SK-N-SH treated with all-trans-retinoic acid at 6 μM for 48 hours (cell line): ENCODE results near the gene ARHGAP26.

Experiments used
- ATAC-seq: fragments of 200-7000 bp; cut with Tn5 transposase; 3 replicates; pipeline ENCODE4 v1.9.1; 2020; ENCODE audit warnings: mild to moderate bottlenecking, moderate library complexity
- ARNTL ChIP-seq: fragments of 450-650 bp; formaldehyde crosslinking; IDR thresholded peaks from 2 replicates; pipeline ENCODE4 v1.5.0; 2020; ENCODE audit warnings: low read depth, mild to moderate bottlenecking, moderate library complexity, borderline replicate concordance
- CREB5 ChIP-seq: fragments of 250-450 bp; sonication (Bioruptor Pico); IDR thresholded peaks from 2 replicates; pipeline ENCODE4 v1.5.1; 2020; ENCODE audit warnings: low read depth, mild to moderate bottlenecking, moderate library complexity
- CSDC2 ChIP-seq: fragments of 250-450 bp; sonication (Bioruptor Pico); IDR thresholded peaks from 2 replicates; pipeline ENCODE4 v1.5.0; 2020; ENCODE audit warnings: mild to moderate bottlenecking, moderate library complexity
- ESRRG ChIP-seq: fragments of 250-450 bp; sonication (Bioruptor Pico); IDR thresholded peaks from 2 replicates; pipeline ENCODE4 v1.6.1; 2021; ENCODE audit warnings: mild to moderate bottlenecking
- ISL1 ChIP-seq: fragments of 250-450 bp; sonication (Bioruptor Pico); IDR thresholded peaks from 2 replicates; pipeline ENCODE4 v2.1.2; 2022; ENCODE audit warnings: mild to moderate bottlenecking, moderate library complexity
- OSR1 ChIP-seq: fragments of 250-450 bp; sonication (Bioruptor Pico); IDR thresholded peaks from 2 replicates; pipeline ENCODE4 v1.8.0; 2022; ENCODE audit warnings: moderate library complexity, mild to moderate bottlenecking, inconsistent platforms
- PPARA ChIP-seq: fragments of 250-450 bp; sonication (Bioruptor Pico); IDR thresholded peaks from 2 replicates; pipeline ENCODE4 v1.5.0; 2020; ENCODE audit warnings: mild to moderate bottlenecking, borderline replicate concordance
- SNAI2 ChIP-seq: fragments of 250-450 bp; sonication (Bioruptor Pico); IDR thresholded peaks from 2 replicates; pipeline ENCODE4 v1.5.0; 2020; ENCODE audit warnings: mild to moderate bottlenecking, moderate library complexity
- TCF4 ChIP-seq: fragments of 250-450 bp; sonication (Bioruptor Pico); IDR thresholded peaks from 2 replicates; pipeline ENCODE4 v1.8.0; 2021; ENCODE audit warnings: mild to moderate bottlenecking, moderate library complexity, borderline replicate concordance
- TOX ChIP-seq: fragments of 250-450 bp; sonication (Bioruptor Pico); IDR thresholded peaks from 2 replicates; pipeline ENCODE4 v1.8.0; 2021; ENCODE audit warnings: mild to moderate bottlenecking, moderate library complexity, borderline replicate concordance
- TSHZ2 ChIP-seq: fragments of 250-450 bp; sonication (Bioruptor Pico); IDR thresholded peaks from 2 replicates; pipeline ENCODE4 v1.5.0; 2020; ENCODE audit warnings: mild to moderate bottlenecking, moderate library complexity
- ZC3H10 ChIP-seq: fragments of 250-450 bp; sonication (Bioruptor Pico); IDR thresholded peaks from 2 replicates; pipeline ENCODE4 v1.5.1; 2021; ENCODE audit warnings: mild to moderate bottlenecking, moderate library complexity
- ZFP3 ChIP-seq: fragments of 250-450 bp; sonication (Bioruptor Pico); IDR thresholded peaks from 2 replicates; pipeline ENCODE4 v1.5.0; 2020; ENCODE audit warnings: mild to moderate bottlenecking, moderate library complexity
- ZFP30 ChIP-seq: fragments of 450-650 bp; formaldehyde crosslinking; IDR thresholded peaks from 2 replicates; pipeline ENCODE4 v1.5.0; 2022; ENCODE audit warnings: mild to moderate bottlenecking, moderate library complexity
- ZNF565 ChIP-seq: fragments of 450-650 bp; formaldehyde crosslinking; conservative IDR thresholded peaks from 2 replicates; pipeline ENCODE4 v1.5.0; 2020; ENCODE audit warnings: low read depth, mild to moderate bottlenecking, moderate library complexity
- ZNF70 ChIP-seq: fragments of 450-650 bp; formaldehyde crosslinking; IDR thresholded peaks from 2 replicates; pipeline ENCODE4 v1.5.0; 2020; ENCODE audit warnings: mild to moderate bottlenecking, moderate library complexity
- ZNF8 ChIP-seq: fragments of 450-650 bp; formaldehyde crosslinking; IDR thresholded peaks from 2 replicates; pipeline ENCODE4 v1.5.0; 2020; ENCODE audit warnings: mild to moderate bottlenecking, moderate library complexity
- TF ChIP-seq, protein P1 (sequence below): fragments of 250-450 bp; sonication (Bioruptor Pico); IDR thresholded peaks from 2 replicates; pipeline ENCODE4 v1.5.1; 2021; ENCODE audit warnings: mild to moderate bottlenecking, moderate library complexity

The ARHGAP26 gene

DNA sequence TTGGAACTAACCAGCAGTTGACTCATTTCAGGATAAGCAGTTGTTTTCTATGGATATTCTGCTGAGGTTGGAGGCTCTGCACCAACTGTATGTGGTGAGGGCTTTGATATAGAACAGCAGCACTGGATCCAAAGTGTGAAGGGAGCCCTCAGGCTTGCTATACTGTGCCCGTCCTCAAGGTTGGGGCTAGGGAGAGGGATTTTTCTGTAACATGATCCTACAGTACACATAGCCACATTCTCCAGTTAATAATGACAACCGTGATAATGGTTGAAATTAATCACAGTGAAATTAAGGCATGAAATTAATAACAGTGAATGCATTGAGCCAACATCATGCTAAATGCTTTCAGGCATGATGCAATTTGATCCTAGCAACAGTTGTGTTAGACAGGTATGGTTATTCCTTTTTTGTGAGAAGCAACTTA, 36.7 kb downstream of the ARHGAP26 start:
- peak; percentile 70 for ATAC-seq
- TF ChIP-seq ZNF565 (CRISPR knock-in tag): no peak
- TF ChIP-seq ZFP3 (CRISPR knock-in tag): no peak
- TF ChIP-seq ZFP30 (CRISPR knock-in tag): no peak
- TF ChIP-seq CREB5: no peak
- no peak for TF ChIP-seq ZC3H10 (CRISPR knock-in tag)
- TF ChIP-seq ARNTL (CRISPR knock-in tag): no peak

DNA sequence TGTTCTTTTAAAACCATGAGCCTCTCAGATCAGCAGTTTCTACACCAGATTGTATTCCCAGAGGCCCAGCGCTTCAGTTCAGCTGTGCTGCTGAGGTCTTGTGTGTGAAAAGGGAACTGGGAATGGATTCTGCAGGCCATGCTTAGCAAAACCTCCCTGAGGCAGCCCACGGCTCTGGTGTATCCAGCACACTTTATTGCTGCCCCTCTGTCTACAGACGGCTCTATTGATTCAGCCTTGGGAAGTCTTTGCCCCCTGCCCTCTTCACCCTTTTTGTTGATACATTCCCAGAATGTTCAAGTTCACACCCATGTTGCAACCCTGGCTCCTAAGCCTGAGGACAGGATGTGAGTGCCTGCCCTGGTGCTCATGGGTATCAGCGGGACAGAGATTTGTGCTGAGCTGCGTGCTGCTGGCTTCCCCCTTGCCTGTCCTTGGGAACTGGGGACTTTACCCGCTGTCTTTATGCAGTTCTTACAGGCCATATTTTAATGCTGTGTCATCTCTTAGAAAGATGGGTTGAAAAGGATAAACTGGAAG, 37.3 kb downstream of the ARHGAP26 start:
- peak; percentile 18 for ATAC-seq

DNA sequence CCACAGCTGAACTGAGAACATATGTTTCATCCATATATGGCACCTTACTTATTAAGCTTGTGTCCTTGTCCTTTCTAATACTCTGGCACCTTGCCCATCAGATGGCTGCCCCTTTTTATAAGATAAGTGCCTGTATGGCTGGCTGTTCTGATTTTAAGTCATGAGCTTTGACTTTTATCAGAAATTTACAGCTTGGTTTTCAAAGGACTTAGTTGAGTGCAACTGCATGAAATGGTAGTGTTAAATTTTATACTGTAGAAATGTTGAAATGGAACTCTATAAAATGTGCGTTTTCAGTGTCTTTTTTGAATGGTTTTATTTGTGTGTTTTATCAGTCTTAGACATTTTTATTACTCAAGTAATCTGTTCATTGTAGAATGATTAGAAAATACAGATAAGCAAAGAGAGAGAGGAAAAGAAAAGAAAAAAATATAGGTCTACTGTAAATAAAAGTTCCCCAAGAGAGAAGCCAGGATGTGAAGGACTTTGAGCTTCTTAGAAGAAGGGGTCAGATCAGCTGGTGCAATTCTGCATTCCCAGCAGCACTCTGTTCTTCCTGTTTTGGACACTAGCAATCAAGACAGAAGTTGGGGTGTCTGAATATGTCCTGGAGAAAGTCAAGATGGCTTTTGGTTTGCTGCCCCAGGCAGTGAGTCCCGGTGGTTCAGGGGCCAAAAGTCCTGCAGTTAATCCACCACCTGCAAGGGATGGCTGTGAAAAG, 38.9 kb downstream of the ARHGAP26 start:
- TF ChIP-seq ZNF8 (peak; percentile 33; the same call in 1 of the 2 replicates), TSHZ2 (CRISPR knock-in tag) (peak; percentile 95), TCF4 (CRISPR knock-in tag) (peak; percentile 82), ZNF70 (CRISPR knock-in tag) (no peak), ISL1 (CRISPR knock-in tag) (peak; percentile 62), PPARA (CRISPR knock-in tag) (no peak)
- TF ChIP-seq, protein P1, sequence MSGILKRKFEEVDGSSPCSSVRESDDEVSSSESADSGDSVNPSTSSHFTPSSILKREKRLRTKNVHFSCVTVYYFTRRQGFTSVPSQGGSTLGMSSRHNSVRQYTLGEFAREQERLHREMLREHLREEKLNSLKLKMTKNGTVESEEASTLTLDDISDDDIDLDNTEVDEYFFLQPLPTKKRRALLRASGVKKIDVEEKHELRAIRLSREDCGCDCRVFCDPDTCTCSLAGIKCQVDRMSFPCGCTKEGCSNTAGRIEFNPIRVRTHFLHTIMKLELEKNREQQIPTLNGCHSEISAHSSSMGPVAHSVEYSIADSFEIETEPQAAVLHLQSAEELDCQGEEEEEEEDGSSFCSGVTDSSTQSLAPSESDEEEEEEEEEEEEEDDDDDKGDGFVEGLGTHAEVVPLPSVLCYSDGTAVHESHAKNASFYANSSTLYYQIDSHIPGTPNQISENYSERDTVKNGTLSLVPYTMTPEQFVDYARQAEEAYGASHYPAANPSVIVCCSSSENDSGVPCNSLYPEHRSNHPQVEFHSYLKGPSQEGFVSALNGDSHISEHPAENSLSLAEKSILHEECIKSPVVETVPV (CRISPR knock-in tag): peak; percentile 28; the same call in 1 of the 2 replicates
- ATAC-seq: no peak

More for the DNA sequence above, 37.3 kb downstream of the ARHGAP26 start:
- TF ChIP-seq OSR1: no peak
- TF ChIP-seq TSHZ2 (CRISPR knock-in tag): no peak
- TF ChIP-seq TOX (CRISPR knock-in tag): no peak
- TF ChIP-seq CSDC2 (CRISPR knock-in tag): no peak
- no peak for TF ChIP-seq SNAI2 (CRISPR knock-in tag)

DNA sequence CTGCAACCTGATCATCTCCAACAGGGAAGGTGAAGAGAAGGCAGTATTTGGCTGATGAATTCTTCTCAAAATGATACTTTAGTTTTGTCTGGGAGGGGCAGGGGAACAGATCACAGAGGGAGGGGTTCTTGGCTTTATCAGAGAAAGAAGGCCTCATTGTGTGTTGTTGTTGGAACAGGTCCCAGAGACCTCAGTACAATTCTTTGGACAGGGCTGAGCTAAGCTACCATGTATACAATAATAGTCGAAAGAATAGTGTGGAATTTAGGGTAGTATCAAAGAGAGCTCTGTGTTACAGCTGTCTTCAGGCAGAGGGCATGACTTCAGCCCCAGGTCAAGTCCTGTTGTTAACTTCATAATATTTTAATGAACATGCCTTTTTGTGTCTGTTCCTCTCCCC, 39.9 kb downstream of the ARHGAP26 start:
- no peak for TF ChIP-seq ESRRG
- peak; percentile 7; the same call in 1 of the 3 replicates for ATAC-seq
